Activated naive CD8-positive, alpha-beta T cell treated with anti-CD3 and anti-CD28 coated beads, Interleukin-2, amount 10 ng/mL, durations not matched to agents 7 days and 5 days (primary cell): ENCODE data around the gene CCDC169. TPM values are rescaled to one million over a fixed set of nuclear protein-coding genes. Genes with fewer than 3 reads are reported as not detected.

Source experiments
- ATAC-seq: fragments of 150-1000 bp; cut with Tn5 transposase; one replicate; pipeline ENCODE4 v1.10.0; 2021; ENCODE audit warnings: low read depth, moderate library complexity
- POLR2A ChIA-PET: fragments of 350-600 bp; sonication (Branson Sonifier 250); formaldehyde crosslinking; loops from one replicate; lab custom pipeline; 2021; ENCODE audit warnings: antibody characterized with exemption; lab: Charles Lee
- DNase-seq: peaks from one replicate; pipeline ENCODE4 v3.0.0; 2021
- H3K27ac Mint-ChIP-seq: one replicate; pipeline ENCODE4 v1.8.0; 2022; ENCODE audit warnings: mild to moderate bottlenecking, mixed read lengths
- H3K27me3 Mint-ChIP-seq: one replicate; pipeline ENCODE4 v1.8.0; 2022; ENCODE audit warnings: mild to moderate bottlenecking, moderate library complexity, mixed read lengths
- H3K36me3 Mint-ChIP-seq: one replicate; pipeline ENCODE4 v1.8.0; 2021; ENCODE audit warnings: mild to moderate bottlenecking, mixed read lengths
- H3K4me1 Mint-ChIP-seq: one replicate; pipeline ENCODE4 v1.8.0; 2021; ENCODE audit warnings: mixed read lengths
- H3K4me3 Mint-ChIP-seq: one replicate; pipeline ENCODE4 v1.8.0; 2022; ENCODE audit warnings: mild to moderate bottlenecking, moderate library complexity, mixed read lengths
- H3K9me3 Mint-ChIP-seq: one replicate; pipeline ENCODE4 v1.8.0; 2021; ENCODE audit warnings: mixed read lengths
- total RNA-seq, 2 experiments: library from RNA; stranded (reverse); gene quantifications; one replicate each; pipeline ENCODE4 v1.2.3, GENCODE V29; 2021

The CCDC169 gene
- total RNA-seq, 2 experiments from 2014 or later, result not detected

DNA sequence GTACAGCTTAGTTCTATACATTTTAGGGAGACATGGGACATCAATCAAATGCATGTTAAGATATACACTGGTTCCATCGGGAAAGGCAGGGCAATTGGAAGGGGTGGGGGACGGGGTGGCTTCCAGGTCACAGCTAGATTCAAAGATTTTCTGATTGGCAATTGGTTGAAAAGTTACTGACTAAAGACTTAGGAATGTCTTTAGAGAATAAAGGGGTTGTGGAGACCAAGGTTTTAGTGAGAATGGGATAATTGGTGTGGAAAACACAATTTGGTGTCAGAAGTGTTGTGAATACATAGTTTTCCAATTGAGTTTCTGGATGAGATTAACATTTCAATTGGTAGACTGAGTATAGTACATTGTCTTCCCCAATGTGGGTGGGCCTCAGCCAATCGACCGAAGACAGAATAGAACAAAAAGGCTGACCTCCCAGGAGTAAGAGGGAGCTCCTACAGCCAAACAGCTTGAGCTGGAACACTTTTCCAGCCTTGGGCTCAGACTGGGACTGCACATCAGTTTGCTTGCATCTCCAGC lies 988 bp upstream of the CCDC169 start:
- Mint-ChIP-seq H3K36me3 (no peaks in the 10 kb centered on the region), H3K9me3 (no peaks in the 10 kb centered on the region), H3K4me3 (peak overlapping the region; percentile 81), H3K27me3 (peaks cover 30% of the 10 kb centered on the region), H3K4me1 (peaks cover 10% of the 10 kb centered on the region), H3K27ac (no peak overlapping the region)
- POLR2A ChIA-PET, result no interaction called here
- DNase-seq, result no peak
- no peak for ATAC-seq

DNA sequence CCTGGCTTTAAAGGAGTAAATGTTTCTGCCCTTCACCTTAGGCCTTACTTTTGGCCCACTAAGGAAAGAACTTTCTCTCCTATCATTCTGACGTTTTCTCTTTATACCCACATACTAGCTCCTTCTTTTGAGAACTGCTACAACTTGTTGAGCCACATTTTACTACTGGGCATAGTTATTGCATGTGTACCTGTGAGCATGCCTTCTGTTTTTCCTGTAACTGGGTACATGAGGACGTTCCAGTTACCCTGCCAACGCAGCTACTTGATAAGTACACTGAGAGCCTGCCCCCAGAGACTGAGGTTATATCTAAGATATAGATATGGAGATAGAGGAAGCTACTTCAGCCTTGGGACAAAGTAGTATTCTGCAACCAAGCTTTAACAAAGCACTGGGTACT lies 3.5 kb downstream of the CCDC169 start:
- Mint-ChIP-seq H3K36me3 (no peaks in the 10 kb centered on the region), H3K27ac (no peak overlapping the region), H3K9me3 (peaks cover 2% of the 10 kb centered on the region), H3K4me1 (peaks cover 10% of the 10 kb centered on the region), H3K27me3 (peaks cover 27% of the 10 kb centered on the region), H3K4me3 (no peak overlapping the region)
- DNase-seq, result no peak
- no peak for ATAC-seq
- POLR2A ChIA-PET, result no interaction called here

- POLR2A ChIA-PET, result no interaction called here
- Mint-ChIP-seq H3K27ac (no peak overlapping the region), H3K9me3 (peaks cover 2% of the 10 kb centered on the region), H3K36me3 (no peaks in the 10 kb centered on the region), H3K4me1 (peaks cover 10% of the 10 kb centered on the region), H3K27me3 (peaks cover 24% of the 10 kb centered on the region), H3K4me3 (no peak overlapping the region)
- ATAC-seq (no peak), DNase-seq (no peak)
Measured at GRCh38 chr13:36293497-36293896, 4.1 kb downstream of the CCDC169 start.

DNA sequence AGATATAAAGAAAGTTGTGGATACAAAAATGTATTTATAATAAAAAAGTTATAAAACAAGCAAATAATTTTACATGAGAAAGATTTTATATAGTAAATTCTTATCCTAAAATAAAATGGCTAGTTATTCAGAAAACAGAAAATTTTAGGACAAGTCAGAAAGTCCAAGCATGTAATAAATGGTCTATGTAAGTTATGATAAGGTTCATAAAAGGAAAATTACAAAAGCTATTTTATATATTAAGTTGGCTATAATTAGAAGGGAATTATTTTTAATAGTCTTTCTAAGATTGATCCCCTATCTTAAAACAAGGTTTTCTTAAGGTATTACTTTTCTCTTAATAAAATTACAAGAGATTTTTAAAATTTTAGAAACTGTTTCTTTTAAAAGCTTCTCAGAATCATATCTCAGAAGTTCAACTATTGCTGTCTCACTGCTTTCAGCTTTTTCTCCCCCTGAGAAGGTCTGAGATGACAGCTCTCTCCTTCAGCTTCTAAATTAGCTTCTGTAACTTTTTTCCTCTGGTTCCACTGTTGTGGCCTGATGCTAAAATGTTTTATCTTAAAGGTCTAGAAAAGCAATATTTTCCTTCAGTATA lies 8.7 kb downstream of the CCDC169 start:
- Mint-ChIP-seq H3K4me3 (no peak overlapping the region), H3K4me1 (peaks cover 2% of the 10 kb centered on the region), H3K27ac (no peak overlapping the region), H3K27me3 (peaks cover 19% of the 10 kb centered on the region), H3K36me3 (no peaks in the 10 kb centered on the region), H3K9me3 (peaks cover 2% of the 10 kb centered on the region)
- POLR2A ChIA-PET, result no interaction called here
- no peak for ATAC-seq
- DNase-seq, result no peak

DNA sequence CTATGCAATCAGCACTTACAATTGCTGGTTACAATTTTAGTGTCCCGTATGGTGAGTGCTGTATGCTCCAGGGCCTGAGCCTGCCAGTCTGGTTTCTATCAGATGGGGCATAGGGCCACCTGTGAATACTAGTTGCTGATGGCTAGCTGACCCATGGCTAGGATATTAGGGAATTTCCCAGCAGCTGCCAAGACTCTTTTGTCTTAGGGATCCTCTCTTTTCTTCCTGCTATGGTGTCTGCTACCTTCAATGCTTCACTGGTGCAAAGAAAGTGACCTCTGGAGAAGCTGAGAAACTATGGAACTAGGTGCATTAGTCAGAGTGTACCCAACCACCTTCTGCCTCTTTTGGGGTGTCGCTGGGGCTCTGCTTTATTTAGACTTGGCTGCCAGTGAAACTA lies 11.6 kb downstream of the CCDC169 start:
- POLR2A ChIA-PET, result no interaction called here
- no peak for DNase-seq
- Mint-ChIP-seq H3K36me3 (no peaks in the 10 kb centered on the region), H3K27me3 (peaks cover 22% of the 10 kb centered on the region), H3K4me1 (peaks cover 2% of the 10 kb centered on the region), H3K27ac (no peak overlapping the region), H3K9me3 (peaks cover 2% of the 10 kb centered on the region), H3K4me3 (no peak overlapping the region)
- no peak for ATAC-seq

GRCh38 chr13:36282821-36283432 lies 14.7 kb downstream of the CCDC169 start:
- DNase-seq (no peak), ATAC-seq (no peak)
- Mint-ChIP-seq H3K27me3 (peaks cover 23% of the 10 kb centered on the region), H3K36me3 (no peaks in the 10 kb centered on the region), H3K9me3 (no peaks in the 10 kb centered on the region), H3K4me1 (peaks cover 2% of the 10 kb centered on the region), H3K4me3 (no peak overlapping the region), H3K27ac (no peak overlapping the region)
- POLR2A ChIA-PET, result no interaction called here

DNA sequence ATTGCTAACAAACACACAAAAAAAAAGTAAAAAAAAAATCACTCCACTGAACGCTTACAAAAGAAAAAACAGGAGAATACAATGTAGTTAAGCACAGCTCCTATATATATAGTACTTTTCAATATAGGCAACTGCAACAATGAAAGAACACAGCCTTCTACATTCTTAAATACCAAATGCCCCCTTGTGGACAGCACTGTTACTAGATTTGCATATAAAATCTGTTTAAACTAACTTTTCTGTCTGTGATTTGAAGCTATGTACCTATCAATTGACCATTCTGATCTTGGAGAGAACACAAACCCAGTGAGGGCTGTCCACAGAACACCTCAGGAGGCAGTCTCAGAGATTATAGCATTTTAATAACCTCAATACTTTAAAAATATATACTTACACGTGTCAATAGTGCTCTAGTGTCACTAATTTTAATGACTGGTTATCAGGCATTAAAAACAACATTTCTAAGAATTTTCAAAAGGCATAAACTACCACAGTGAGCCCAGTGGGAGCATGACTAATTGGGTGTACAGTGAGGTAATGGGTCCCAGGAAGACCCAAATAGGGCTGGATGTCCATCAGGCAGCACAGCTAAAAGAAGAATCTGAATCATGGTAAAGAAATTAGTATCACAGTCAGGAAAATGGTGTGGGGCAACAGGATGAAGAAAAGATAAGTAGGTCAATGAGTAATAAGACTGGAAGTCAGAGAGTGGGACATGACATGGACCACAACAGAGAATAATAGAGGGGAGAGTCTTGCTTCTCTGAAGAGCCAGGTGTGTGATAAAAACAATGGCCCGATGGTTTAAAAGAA lies 22.2 kb downstream of the CCDC169 start:
- peaks cover 9% of the 10 kb centered on the region for H3K27me3 Mint-ChIP-seq
- DNase-seq (no peak), ATAC-seq (no peak)
- POLR2A ChIA-PET, result no interaction called here
- no peaks in the 10 kb centered on the region for H3K9me3 Mint-ChIP-seq
- no peak overlapping the region for H3K27ac Mint-ChIP-seq
- H3K4me1 Mint-ChIP-seq, result no peaks in the 10 kb centered on the region
- H3K36me3 Mint-ChIP-seq, result no peaks in the 10 kb centered on the region
- no peak overlapping the region for H3K4me3 Mint-ChIP-seq

GRCh38 chr13:36273431-36273830 lies 24.2 kb downstream of the CCDC169 start:
- POLR2A ChIA-PET, result no interaction called here
- Mint-ChIP-seq H3K36me3 (no peaks in the 10 kb centered on the region), H3K4me1 (no peaks in the 10 kb centered on the region), H3K9me3 (no peaks in the 10 kb centered on the region), H3K4me3 (no peak overlapping the region), H3K27ac (no peak overlapping the region), H3K27me3 (peaks cover 13% of the 10 kb centered on the region)
- ATAC-seq (no peak), DNase-seq (no peak)

DNA sequence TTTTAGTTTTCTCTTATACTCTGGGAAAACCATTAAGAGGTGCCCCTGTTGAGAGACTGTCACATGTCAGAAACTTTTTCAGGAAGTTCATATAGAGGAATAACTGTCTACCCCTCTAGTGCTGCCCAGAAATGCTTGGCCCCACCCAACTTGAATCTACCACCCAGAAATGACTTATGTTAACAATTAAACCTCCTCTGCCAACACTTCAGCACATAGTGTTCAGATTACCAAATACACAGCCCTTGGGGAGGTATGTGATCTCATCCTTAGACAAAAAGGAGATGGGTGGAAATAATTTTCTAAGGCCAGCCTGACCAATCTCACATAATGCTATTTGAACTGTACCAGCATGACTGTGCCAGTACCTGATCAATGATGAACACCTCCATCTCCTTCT lies 35.6 kb downstream of the CCDC169 start:
- Mint-ChIP-seq H3K4me3 (no peak overlapping the region), H3K36me3 (no peaks in the 10 kb centered on the region), H3K4me1 (no peaks in the 10 kb centered on the region), H3K27ac (no peak overlapping the region), H3K27me3 (peaks cover 12% of the 10 kb centered on the region), H3K9me3 (peaks cover 1% of the 10 kb centered on the region)
- DNase-seq, result no peak
- no peak for ATAC-seq
- POLR2A ChIA-PET, result no interaction called here

DNA sequence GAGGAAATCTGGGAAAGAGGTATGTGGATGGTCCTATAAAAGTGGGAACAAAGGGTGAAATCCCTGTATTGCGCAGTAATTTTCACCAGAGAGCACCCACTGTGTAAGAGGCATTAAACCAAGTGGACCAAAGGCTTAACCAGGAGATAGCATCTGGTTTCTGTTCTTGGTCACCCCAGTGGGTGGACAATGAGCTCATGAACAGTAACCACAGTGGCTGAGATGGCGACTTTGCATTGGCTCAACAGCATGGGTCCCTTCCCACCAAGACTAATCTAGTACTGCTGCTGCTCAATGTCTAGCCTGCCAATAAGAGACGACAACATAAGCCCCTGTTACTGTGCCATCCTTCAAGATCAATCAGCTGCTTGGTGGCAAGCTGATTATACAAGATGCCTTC lies 36.6 kb downstream of the CCDC169 start:
- Mint-ChIP-seq H3K27ac (no peak overlapping the region), H3K4me3 (no peak overlapping the region), H3K27me3 (peaks cover 12% of the 10 kb centered on the region), H3K9me3 (peaks cover 1% of the 10 kb centered on the region), H3K36me3 (no peaks in the 10 kb centered on the region), H3K4me1 (no peaks in the 10 kb centered on the region)
- no peak for DNase-seq
- POLR2A ChIA-PET, result no interaction called here
- no peak for ATAC-seq

GRCh38 chr13:36259361-36260137 lies 38.1 kb downstream of the CCDC169 start:
- POLR2A ChIA-PET, result no interaction called here
- no peaks in the 10 kb centered on the region for H3K4me1 Mint-ChIP-seq
- H3K4me3 Mint-ChIP-seq, result no peak overlapping the region
- H3K36me3 Mint-ChIP-seq, result no peaks in the 10 kb centered on the region
- H3K27me3 Mint-ChIP-seq, result peaks cover 12% of the 10 kb centered on the region
- no peak overlapping the region for H3K27ac Mint-ChIP-seq
- H3K9me3 Mint-ChIP-seq, result peaks cover 1% of the 10 kb centered on the region
- DNase-seq, result no peak
- ATAC-seq, result no peak

DNA sequence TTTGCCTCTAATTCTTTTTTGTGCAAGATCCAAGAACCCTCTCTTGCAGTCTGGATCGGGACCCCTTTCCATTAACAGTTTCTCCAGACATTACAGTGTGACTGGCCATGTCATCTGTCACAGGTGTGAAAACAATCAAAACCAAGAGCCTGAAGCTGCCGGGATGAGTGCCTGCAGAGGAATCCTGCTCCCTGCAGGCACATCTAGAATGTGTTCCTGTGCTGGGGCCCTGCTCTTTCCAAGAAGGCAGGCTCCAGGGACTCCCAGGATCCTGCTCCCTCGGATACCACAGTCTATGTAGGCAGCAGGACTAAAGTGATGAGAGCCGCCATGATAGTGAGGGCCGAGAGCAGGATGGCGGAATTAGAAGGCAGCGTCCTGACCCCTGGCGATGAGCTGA lies 38.8 kb downstream of the CCDC169 start:
- POLR2A ChIA-PET, result no interaction called here
- no peaks in the 10 kb centered on the region for H3K4me1 Mint-ChIP-seq
- ATAC-seq (no peak), DNase-seq (no peak)
- H3K9me3 Mint-ChIP-seq, result peaks cover 1% of the 10 kb centered on the region
- H3K36me3 Mint-ChIP-seq, result no peaks in the 10 kb centered on the region
- no peak overlapping the region for H3K4me3 Mint-ChIP-seq
- H3K27me3 Mint-ChIP-seq, result peaks cover 7% of the 10 kb centered on the region
- no peak overlapping the region for H3K27ac Mint-ChIP-seq

GRCh38 chr13:36251526-36251925 lies 46.1 kb downstream of the CCDC169 start:
- ATAC-seq (no peak), DNase-seq (no peak)
- Mint-ChIP-seq H3K27me3 (no peaks in the 10 kb centered on the region), H3K4me3 (no peak overlapping the region), H3K4me1 (no peaks in the 10 kb centered on the region), H3K9me3 (no peaks in the 10 kb centered on the region), H3K27ac (no peak overlapping the region), H3K36me3 (no peaks in the 10 kb centered on the region)
- POLR2A ChIA-PET, result no interaction called here
